Fibroblast of villous mesenchyme (primary cell): ENCODE data around the gene USP28. TPM values are rescaled to one million over a fixed set of nuclear protein-coding genes. Genes with fewer than 3 reads are reported as not detected.
A peak's percentile ranks its signal among the peaks of the same experiment; 100 is the strongest.

ENCODE experiments used
- DNase-seq: peaks from one replicate; pipeline ENCODE4 v3.0.0-alpha.2; 2010; ENCODE audit warnings: low read depth
- H3K4me3 ChIP-seq: 2 replicates; pipeline ENCODE4 v1.5.1; 2011; ENCODE audit warnings: low read depth, mild to moderate bottlenecking, low read length
- total RNA-seq: library from RNA; depleted of rRNA; stranded (reverse); fragments of >200 nt; gene quantifications from 2 replicates; pipeline ENCODE4 v1.2.3, GENCODE V29; 2012
- TF ChIP-seq, protein P1 (sequence below): IDR thresholded peaks from 2 replicates; pipeline ENCODE4 v1.5.1; 2012; ENCODE audit warnings: low read depth, mild to moderate bottlenecking, low read length; ENCODE audit not compliant: insufficient read depth

The USP28 gene
- total RNA-seq, 1 donor: 37.1 TPM

DNA sequence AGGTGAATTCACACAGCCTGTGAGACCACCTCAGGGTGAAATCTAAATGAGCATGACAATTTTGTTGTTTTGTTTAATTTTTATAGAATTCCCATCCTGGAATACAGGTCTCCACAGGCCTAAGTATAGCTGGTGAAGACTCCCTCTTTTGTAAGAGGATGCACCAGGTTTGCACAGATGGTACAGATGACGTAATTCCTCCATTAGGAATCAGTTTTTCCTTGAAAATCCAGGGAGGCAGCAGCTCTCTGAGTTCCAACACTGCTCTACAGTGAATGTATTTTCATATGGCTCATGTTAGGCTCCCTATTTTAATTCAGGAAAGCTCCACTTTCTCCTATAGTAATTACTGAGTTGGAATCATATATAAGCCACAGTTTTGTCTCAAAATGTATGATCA, 47.2 kb downstream of the USP28 start:
- TF ChIP-seq, protein P1, sequence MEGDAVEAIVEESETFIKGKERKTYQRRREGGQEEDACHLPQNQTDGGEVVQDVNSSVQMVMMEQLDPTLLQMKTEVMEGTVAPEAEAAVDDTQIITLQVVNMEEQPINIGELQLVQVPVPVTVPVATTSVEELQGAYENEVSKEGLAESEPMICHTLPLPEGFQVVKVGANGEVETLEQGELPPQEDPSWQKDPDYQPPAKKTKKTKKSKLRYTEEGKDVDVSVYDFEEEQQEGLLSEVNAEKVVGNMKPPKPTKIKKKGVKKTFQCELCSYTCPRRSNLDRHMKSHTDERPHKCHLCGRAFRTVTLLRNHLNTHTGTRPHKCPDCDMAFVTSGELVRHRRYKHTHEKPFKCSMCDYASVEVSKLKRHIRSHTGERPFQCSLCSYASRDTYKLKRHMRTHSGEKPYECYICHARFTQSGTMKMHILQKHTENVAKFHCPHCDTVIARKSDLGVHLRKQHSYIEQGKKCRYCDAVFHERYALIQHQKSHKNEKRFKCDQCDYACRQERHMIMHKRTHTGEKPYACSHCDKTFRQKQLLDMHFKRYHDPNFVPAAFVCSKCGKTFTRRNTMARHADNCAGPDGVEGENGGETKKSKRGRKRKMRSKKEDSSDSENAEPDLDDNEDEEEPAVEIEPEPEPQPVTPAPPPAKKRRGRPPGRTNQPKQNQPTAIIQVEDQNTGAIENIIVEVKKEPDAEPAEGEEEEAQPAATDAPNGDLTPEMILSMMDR: no peak
- DNase-seq: no peak
- H3K4me3 ChIP-seq: no peak overlapping the region

GRCh38 chr11:113827477-113827876, 47.9 kb downstream of the USP28 start:
- TF ChIP-seq, protein P1: no peak
- no peak for DNase-seq
- H3K4me3 ChIP-seq: no peak overlapping the region

- H3K4me3 ChIP-seq: no peak overlapping the region
- TF ChIP-seq, protein P1: no peak
- peak; percentile 6 for DNase-seq
Observed at GRCh38 chr11:113818426-113818825, 56.9 kb downstream of the USP28 start.

DNA sequence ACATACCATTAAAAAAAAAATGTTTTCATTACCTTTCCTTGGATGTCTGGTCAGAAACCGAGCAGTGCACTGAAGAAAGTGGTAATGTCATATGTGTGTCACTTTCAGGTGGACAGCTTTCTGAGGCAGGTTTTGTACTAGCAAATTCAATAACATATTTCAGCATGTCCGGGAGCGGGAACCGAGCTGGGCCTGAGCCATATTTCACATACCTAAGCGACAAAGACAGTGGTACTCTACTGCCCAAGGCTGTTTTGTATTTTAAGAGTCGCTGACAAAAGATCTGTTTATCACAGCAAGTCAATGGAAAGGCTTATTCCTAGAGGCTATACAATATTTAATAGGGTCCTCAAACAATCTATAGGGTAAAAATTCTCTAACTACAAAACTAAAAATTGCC, 57.7 kb downstream of the USP28 start:
- no peak for DNase-seq
- no peak overlapping the region for H3K4me3 ChIP-seq
- TF ChIP-seq, protein P1: no peak

GRCh38 chr11:113817162-113817561, 58.2 kb downstream of the USP28 start:
- peak; percentile 7 for DNase-seq
- TF ChIP-seq, protein P1: no peak
- no peak overlapping the region for H3K4me3 ChIP-seq

DNA sequence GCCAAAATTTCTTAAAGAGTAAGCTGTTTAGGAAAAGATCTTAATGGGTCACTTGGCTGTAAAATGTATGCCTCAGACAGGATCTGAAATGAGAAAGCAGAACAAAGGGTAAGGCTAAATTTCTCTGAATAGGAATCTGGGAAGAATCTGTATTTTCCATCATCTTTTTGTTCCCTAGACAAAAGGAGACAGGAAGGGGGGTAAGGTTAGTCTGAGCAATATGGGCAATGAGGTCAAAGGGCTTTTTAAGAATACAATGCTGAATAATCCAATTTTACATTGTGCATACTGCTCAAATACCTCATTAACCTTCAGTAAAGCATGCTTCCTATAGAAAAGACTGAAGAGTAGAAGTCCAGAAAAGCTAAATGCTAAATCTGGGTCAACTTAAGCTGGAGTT, 61.2 kb downstream of the USP28 start:
- DNase-seq: no peak
- H3K4me3 ChIP-seq: no peak overlapping the region
- TF ChIP-seq, protein P1: no peak

- no peak overlapping the region for H3K4me3 ChIP-seq
- no peak for DNase-seq
- TF ChIP-seq, protein P1: no peak
Observed at GRCh38 chr11:113808931-113809330, 66.4 kb downstream of the USP28 start.
